Measurements from ENCODE around the gene GPRC5D. TPM values are rescaled to one million over a fixed set of nuclear protein-coding genes. Genes with fewer than 3 reads are reported as not detected.

GPRC5D gene
- polyA plus RNA-seq, 1 donor from 2014 or later: not detected

DNA sequence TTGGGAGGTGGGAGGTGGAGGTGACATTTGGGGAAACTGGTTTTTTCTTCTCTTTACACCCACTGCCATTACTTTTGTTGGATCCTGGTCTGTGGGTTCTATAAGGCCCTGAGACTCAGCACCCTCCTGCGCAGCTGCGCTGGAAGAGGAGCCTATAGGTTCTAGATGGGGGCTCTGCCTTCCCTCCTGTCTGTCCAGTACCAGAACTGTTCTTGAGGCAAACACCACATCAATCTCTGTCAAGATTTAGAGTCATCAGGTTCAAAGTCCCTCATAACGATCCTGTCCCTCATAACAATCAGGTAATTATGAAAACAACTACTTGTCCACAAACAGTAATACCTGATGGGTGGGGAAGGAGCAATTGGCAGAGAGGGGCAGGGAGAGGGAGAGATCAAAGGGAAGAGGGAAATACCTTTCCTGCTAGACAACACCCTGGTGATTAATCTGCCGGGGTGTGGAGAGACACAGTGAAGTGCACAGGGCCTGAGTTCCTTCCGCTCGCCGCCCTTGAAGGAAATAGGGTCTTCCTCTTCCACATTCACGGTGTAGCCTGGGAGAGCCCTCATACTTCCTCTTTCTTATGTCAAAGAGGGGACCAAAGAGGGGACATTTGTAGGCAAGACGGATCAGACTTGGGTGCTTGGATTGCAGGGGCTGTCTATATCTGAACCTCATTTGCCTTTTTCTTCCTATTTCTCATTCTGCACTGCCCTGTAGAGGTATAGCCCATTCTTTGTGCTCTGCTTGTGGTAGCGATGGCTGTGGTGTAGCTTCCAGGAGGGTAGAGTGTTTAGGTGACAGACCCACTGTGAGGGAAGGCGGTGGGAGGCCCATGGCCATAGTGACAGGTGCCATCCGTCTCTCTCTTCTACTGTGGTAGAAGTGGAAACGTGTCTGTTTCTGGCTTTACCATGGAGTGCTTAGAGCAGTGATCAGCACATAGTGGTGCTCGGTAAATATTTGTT is 48.0 kb downstream of the GPRC5D start:
- Histone ChIP-seq H3K79me2 (replicated peaks; ENCODE audit: insufficient read depth, low read length) (no peaks in the 10 kb centered on the region), H4K20me1 (ENCODE audit: insufficient read depth) (no peaks in the 10 kb centered on the region), H3K36me3 (ENCODE audit: insufficient read depth, low read length) (no peaks in the 10 kb centered on the region), H3F3A (ENCODE audit: insufficient read depth, low read length, poor library complexity, severe bottlenecking) (no peaks in the 10 kb centered on the region), H3K9me2 (ENCODE audit: insufficient read depth, low read length) (no peaks in the 10 kb centered on the region), H3K4me3 (ENCODE audit: low read length) (no peak overlapping the region), H2AFZ (ENCODE audit: low read depth, low read length) (no peak overlapping the region), H3K27ac (ENCODE audit: low read length) (no peak overlapping the region), H3K4me2 (ENCODE audit: low read length) (no peak overlapping the region), H3K9me3 (ENCODE audit: low read length) (no peaks in the 10 kb centered on the region), H3K27me3 (ENCODE audit: insufficient read depth, low read depth, low read length) (no peaks in the 10 kb centered on the region), H3K9ac (ENCODE audit: low read length) (no peak overlapping the region)
- TF ChIP-seq, protein P1, sequence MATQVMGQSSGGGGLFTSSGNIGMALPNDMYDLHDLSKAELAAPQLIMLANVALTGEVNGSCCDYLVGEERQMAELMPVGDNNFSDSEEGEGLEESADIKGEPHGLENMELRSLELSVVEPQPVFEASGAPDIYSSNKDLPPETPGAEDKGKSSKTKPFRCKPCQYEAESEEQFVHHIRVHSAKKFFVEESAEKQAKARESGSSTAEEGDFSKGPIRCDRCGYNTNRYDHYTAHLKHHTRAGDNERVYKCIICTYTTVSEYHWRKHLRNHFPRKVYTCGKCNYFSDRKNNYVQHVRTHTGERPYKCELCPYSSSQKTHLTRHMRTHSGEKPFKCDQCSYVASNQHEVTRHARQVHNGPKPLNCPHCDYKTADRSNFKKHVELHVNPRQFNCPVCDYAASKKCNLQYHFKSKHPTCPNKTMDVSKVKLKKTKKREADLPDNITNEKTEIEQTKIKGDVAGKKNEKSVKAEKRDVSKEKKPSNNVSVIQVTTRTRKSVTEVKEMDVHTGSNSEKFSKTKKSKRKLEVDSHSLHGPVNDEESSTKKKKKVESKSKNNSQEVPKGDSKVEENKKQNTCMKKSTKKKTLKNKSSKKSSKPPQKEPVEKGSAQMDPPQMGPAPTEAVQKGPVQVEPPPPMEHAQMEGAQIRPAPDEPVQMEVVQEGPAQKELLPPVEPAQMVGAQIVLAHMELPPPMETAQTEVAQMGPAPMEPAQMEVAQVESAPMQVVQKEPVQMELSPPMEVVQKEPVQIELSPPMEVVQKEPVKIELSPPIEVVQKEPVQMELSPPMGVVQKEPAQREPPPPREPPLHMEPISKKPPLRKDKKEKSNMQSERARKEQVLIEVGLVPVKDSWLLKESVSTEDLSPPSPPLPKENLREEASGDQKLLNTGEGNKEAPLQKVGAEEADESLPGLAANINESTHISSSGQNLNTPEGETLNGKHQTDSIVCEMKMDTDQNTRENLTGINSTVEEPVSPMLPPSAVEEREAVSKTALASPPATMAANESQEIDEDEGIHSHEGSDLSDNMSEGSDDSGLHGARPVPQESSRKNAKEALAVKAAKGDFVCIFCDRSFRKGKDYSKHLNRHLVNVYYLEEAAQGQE (IDR thresholded peaks at IDR 0.05; ENCODE audit: borderline replicate concordance): no peak
- no peak for TF ChIP-seq MXI1 (conservative IDR thresholded peaks at IDR 0.05; ENCODE audit: poor library complexity, severe bottlenecking)
- TF ChIP-seq TAF1 (IDR thresholded peaks at IDR 0.05; ENCODE audit: low read depth): no peak
- TF ChIP-seq EP300 (conservative IDR thresholded peaks at IDR 0.05; ENCODE audit: poor library complexity, severe bottlenecking): no peak
- no peak for TF ChIP-seq SMC3 (conservative IDR thresholded peaks at IDR 0.05; ENCODE audit: poor library complexity)
- TF ChIP-seq POLR2AphosphoS5 (IDR thresholded peaks at IDR 0.05): no peak
- TF ChIP-seq RAD21 (conservative IDR thresholded peaks at IDR 0.05): no peak
- no peak for TF ChIP-seq EZH2 (IDR thresholded peaks at IDR 0.05; ENCODE audit: borderline replicate concordance, insufficient read depth, low read length, poor library complexity, severe bottlenecking)
- TF ChIP-seq, protein P2, sequence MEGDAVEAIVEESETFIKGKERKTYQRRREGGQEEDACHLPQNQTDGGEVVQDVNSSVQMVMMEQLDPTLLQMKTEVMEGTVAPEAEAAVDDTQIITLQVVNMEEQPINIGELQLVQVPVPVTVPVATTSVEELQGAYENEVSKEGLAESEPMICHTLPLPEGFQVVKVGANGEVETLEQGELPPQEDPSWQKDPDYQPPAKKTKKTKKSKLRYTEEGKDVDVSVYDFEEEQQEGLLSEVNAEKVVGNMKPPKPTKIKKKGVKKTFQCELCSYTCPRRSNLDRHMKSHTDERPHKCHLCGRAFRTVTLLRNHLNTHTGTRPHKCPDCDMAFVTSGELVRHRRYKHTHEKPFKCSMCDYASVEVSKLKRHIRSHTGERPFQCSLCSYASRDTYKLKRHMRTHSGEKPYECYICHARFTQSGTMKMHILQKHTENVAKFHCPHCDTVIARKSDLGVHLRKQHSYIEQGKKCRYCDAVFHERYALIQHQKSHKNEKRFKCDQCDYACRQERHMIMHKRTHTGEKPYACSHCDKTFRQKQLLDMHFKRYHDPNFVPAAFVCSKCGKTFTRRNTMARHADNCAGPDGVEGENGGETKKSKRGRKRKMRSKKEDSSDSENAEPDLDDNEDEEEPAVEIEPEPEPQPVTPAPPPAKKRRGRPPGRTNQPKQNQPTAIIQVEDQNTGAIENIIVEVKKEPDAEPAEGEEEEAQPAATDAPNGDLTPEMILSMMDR (IDR thresholded peaks at IDR 0.05; ENCODE audit: poor library complexity, severe bottlenecking): no peak

DNA sequence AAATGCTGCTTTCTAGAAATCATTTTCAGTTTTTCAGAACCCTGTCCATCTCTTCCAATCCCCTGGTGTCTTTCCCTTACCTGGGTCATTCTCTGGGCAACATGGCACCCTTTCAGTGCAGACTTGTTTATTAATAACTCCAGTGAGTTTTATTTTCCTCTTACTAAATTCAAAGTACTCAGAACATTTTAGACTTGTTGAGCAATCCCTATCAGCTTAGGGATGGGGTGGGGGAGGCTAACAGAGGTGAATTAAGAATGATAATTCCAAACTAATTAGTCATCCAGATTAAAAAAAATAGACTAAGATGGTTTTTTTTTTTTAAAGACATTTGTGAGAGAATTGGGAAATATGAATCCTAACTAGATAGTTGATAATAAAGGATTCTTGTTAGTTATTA is 49.9 kb downstream of the GPRC5D start:
- Histone ChIP-seq H3K36me3 (ENCODE audit: insufficient read depth, low read length) (no peaks in the 10 kb centered on the region), H3K4me2 (ENCODE audit: low read length) (no peak overlapping the region), H3K27ac (ENCODE audit: low read length) (no peak overlapping the region), H4K20me1 (ENCODE audit: insufficient read depth) (no peaks in the 10 kb centered on the region), H3K4me3 (ENCODE audit: low read length) (no peak overlapping the region), H3K9me3 (ENCODE audit: low read length) (no peaks in the 10 kb centered on the region), H3K9ac (ENCODE audit: low read length) (no peak overlapping the region), H2AFZ (ENCODE audit: low read depth, low read length) (no peak overlapping the region), H3F3A (ENCODE audit: insufficient read depth, low read length, poor library complexity, severe bottlenecking) (no peaks in the 10 kb centered on the region), H3K79me2 (replicated peaks; ENCODE audit: insufficient read depth, low read length) (no peaks in the 10 kb centered on the region), H3K9me2 (ENCODE audit: insufficient read depth, low read length) (no peaks in the 10 kb centered on the region), H3K27me3 (ENCODE audit: insufficient read depth, low read depth, low read length) (no peaks in the 10 kb centered on the region)
- TF ChIP-seq MXI1 (conservative IDR thresholded peaks at IDR 0.05; ENCODE audit: poor library complexity, severe bottlenecking) (no peak), POLR2AphosphoS5 (IDR thresholded peaks at IDR 0.05) (no peak), SMC3 (conservative IDR thresholded peaks at IDR 0.05; ENCODE audit: poor library complexity) (no peak), EZH2 (IDR thresholded peaks at IDR 0.05; ENCODE audit: borderline replicate concordance, insufficient read depth, low read length, poor library complexity, severe bottlenecking) (no peak)

Data from neural cell (in vitro differentiated cells).